OCI-LY7 (cell line): ENCODE data around the gene TLE6. TPM values are rescaled to one million over a fixed set of nuclear protein-coding genes. Genes with fewer than 3 reads are reported as not detected.

ENCODE experiments used
- BruUV-seq: library from RNA; stranded (reverse); fragments of 400-500 nt; replicated peaks from 2 replicates; lab custom pipeline; 2021; lab: Mats Ljungman, UMichigan
- CTCF ChIA-PET: fragments of 300-600 bp; sonication (Branson Sonifier 250); formaldehyde crosslinking; loops from one replicate; lab custom pipeline; 2022; ENCODE audit warnings: antibody characterized with exemption; ENCODE audit not compliant: unreplicated experiment; lab: Charles Lee
- POLR2A ChIA-PET: fragments of 300-600 bp; sonication (Branson Sonifier 250); formaldehyde crosslinking; loops from one replicate; lab custom pipeline; 2022; ENCODE audit warnings: antibody characterized with exemption; lab: Charles Lee
- DNase-seq: peaks from one replicate; pipeline ENCODE4 v3.0.0-alpha.2; 2015; ENCODE audit warnings: low spot score
- H2AFZ ChIP-seq: fragments of 200-600 bp; sonication (generic), shearing (Covaris generic); 2 replicates; pipeline ENCODE4 v1.6.1; 2014; ENCODE audit warnings: mild to moderate bottlenecking, antibody characterized with exemption, low read length, moderate library complexity
- H3K27ac ChIP-seq: fragments of 200-600 bp; sonication (generic); 2 replicates; pipeline ENCODE4 v1.5.1; 2014; ENCODE audit warnings: mixed run types, low read depth, mild to moderate bottlenecking, moderate library complexity, low read length, inconsistent platforms; ENCODE audit not compliant: poor library complexity, severe bottlenecking
- H3K36me3 ChIP-seq: fragments of 200-600 bp; sonication (generic); 2 replicates; pipeline ENCODE4 v1.6.1; 2014; ENCODE audit warnings: mild to moderate bottlenecking, antibody characterized with exemption, low read length, moderate library complexity, mixed read lengths; ENCODE audit not compliant: insufficient read depth
- H3K4me1 ChIP-seq: fragments of 200-600 bp; sonication (generic); 2 replicates; pipeline ENCODE4 v1.5.1; 2014; ENCODE audit warnings: mild to moderate bottlenecking, low read length; ENCODE audit not compliant: insufficient read depth, poor library complexity, severe bottlenecking
- H3K4me2 ChIP-seq: fragments of 200-600 bp; sonication (generic); 2 replicates; pipeline ENCODE4 v1.6.1; 2014; ENCODE audit warnings: mild to moderate bottlenecking, low read length
- H3K4me3 ChIP-seq: fragments of 200-600 bp; sonication (generic); 2 replicates; pipeline ENCODE4 v1.5.1; 2014; ENCODE audit warnings: mild to moderate bottlenecking, low read depth, low read length; ENCODE audit not compliant: poor library complexity, severe bottlenecking
- H3K79me2 ChIP-seq: fragments of 200-600 bp; sonication (generic); 2 replicates; pipeline ENCODE4 v1.6.1; 2016; ENCODE audit warnings: low read depth, mild to moderate bottlenecking, low read length, moderate library complexity, mixed read lengths; ENCODE audit not compliant: insufficient read depth
- H3K9me2 ChIP-seq: fragments of 200-600 bp; sonication (generic); 2 replicates; pipeline ENCODE4 v1.6.1; 2016; ENCODE audit warnings: mild to moderate bottlenecking, low read length, mixed read lengths; ENCODE audit not compliant: insufficient read depth
- H3K9me3 ChIP-seq: fragments of 200-600 bp; sonication (generic); 2 replicates; pipeline ENCODE4 v1.6.1; 2014; ENCODE audit warnings: mild to moderate bottlenecking, mixed run types, low read length, mixed read lengths
- H4K20me1 ChIP-seq: fragments of 200-600 bp; sonication (generic); 2 replicates; pipeline ENCODE4 v1.6.1; 2014; ENCODE audit warnings: mild to moderate bottlenecking, antibody characterized with exemption, low read length, moderate library complexity, mixed read lengths; ENCODE audit not compliant: insufficient read depth
- CTCF ChIP-seq: fragments of 200-600 bp; sonication (generic); conservative IDR thresholded peaks from 2 replicates; pipeline ENCODE4 v1.5.1; 2014; ENCODE audit warnings: mild to moderate bottlenecking, antibody characterized with exemption, low read length, moderate library complexity, mixed read lengths
- EZH2phosphoT487 ChIP-seq: fragments of 200-600 bp; sonication (generic); IDR thresholded peaks from 2 replicates; pipeline ENCODE4 v1.6.1; 2018; ENCODE audit warnings: low read depth, borderline replicate concordance, mild to moderate bottlenecking, mixed run types, antibody characterized with exemption, low read length, moderate library complexity, mixed read lengths
- intact Hi-C: fragments of 100-400 bp; cut with micrococcal nuclease; formaldehyde crosslinking; loops from one replicate; pipeline ENCODE4 v1.10.0; 2022; ENCODE audit not compliant: unreplicated experiment
- total RNA-seq, 2 experiments: library from RNA; depleted of rRNA in 1 of 2; stranded (reverse); fragments of >200 nt in 1 of 2; shearing (Covaris generic) in 1 of 2; gene quantifications; 2 replicates each; pipeline ENCODE4 v1.2.3, GENCODE V29; 2014 to 2022

TLE6 gene
- total RNA-seq, 2 experiments from 2014 or later = 15.9 to 21.5 TPM

GRCh38 chr19:3041761-3042620 is 64.6 kb downstream of the TLE6 start:
- Histone ChIP-seq H3K79me2 (no peaks in the 10 kb centered on the region), H3K4me2 (no peak overlapping the region), H3K9me2 (no peaks in the 10 kb centered on the region), H2AFZ (no peak overlapping the region), H3K9me3 (no peaks in the 10 kb centered on the region), H3K36me3 (no peaks in the 10 kb centered on the region), H3K27ac (no peak overlapping the region), H4K20me1 (no peaks in the 10 kb centered on the region), H3K4me1 (no peaks in the 10 kb centered on the region), H3K4me3 (no peak overlapping the region)
- BruUV-seq = no TSS peak
- ChIA-PET POLR2A (interaction anchor here (0.6 kb wide), 1 partner anchor 74 kb away, joined by 3 read pairs; no protein-coding TSS in a partner anchor), CTCF (no interaction called here)
- TF ChIP-seq EZH2phosphoT487 (no peak), CTCF (no peak)
- intact Hi-C loops = no loop called here
- DNase-seq = no peak

- POLR2A ChIA-PET = interaction anchor here (0.6 kb wide), 2 partner anchors 17 to 74 kb away, joined by 3 to 7 read pairs; no protein-coding TSS in a partner anchor
- no peak overlapping the region for H3K4me3 ChIP-seq
- no peaks in the 10 kb centered on the region for H4K20me1 ChIP-seq
- CTCF ChIA-PET = interaction anchor here (0.6 kb wide), 2 partner anchors 12 to 65 kb away, joined by 3 to 6 read pairs; no protein-coding TSS in a partner anchor
- peaks cover 6% of the 10 kb centered on the region for H3K4me1 ChIP-seq
- H3K9me2 ChIP-seq = no peaks in the 10 kb centered on the region
- H3K79me2 ChIP-seq = no peaks in the 10 kb centered on the region
- no TSS peak for BruUV-seq
- H3K4me2 ChIP-seq = no peak overlapping the region
- intact Hi-C loops = no loop called here
- no peak overlapping the region for H2AFZ ChIP-seq
- no peaks in the 10 kb centered on the region for H3K9me3 ChIP-seq
- DNase-seq = no peak
- H3K27ac ChIP-seq = no peak overlapping the region
- no peaks in the 10 kb centered on the region for H3K36me3 ChIP-seq
- TF ChIP-seq EZH2phosphoT487 = no peak
- no peak for TF ChIP-seq CTCF
These were observed 65.4 kb downstream of the TLE6 start for GRCh38 chr19:3042621-3043267.

Other genes starting within 250 kb of the TLE6 start
- gene SLC39A3, start 237.5 kb upstream of the TLE6 start, total RNA-seq (2014; rRNA removed; shearing (Covaris generic)) = 33.3 and 45.6 TPM in 2 replicates
- gene SLC39A3, start 237.5 kb upstream of the TLE6 start, total RNA-seq (2022) = 38.6 and 46.8 TPM in 2 replicates
- gene SGTA, start 194.3 kb upstream of the TLE6 start, total RNA-seq (2014; rRNA removed; shearing (Covaris generic)) = 67.5 and 82.4 TPM in 2 replicates
- gene SGTA, start 194.3 kb upstream of the TLE6 start, total RNA-seq (2022) = 68.2 and 70.9 TPM in 2 replicates
- gene THOP1, start 192.1 kb upstream of the TLE6 start, total RNA-seq (2014; rRNA removed; shearing (Covaris generic)) = 191 and 217 TPM in 2 replicates
- 140 and 170 TPM in 2 replicates for gene THOP1, start 192.1 kb upstream of the TLE6 start, total RNA-seq (2022)
- gene ZNF554, start 157.7 kb upstream of the TLE6 start, total RNA-seq (2014; rRNA removed; shearing (Covaris generic)) = 1.6 and 4.4 TPM in 2 replicates
- gene ZNF554, start 157.7 kb upstream of the TLE6 start, total RNA-seq (2022) = 3.7 and 3.9 TPM in 2 replicates
- 2.4 and 2.8 TPM in 2 replicates for gene ZNF555, start 136.1 kb upstream of the TLE6 start, total RNA-seq (2014; rRNA removed; shearing (Covaris generic))
- gene ZNF555, start 136.1 kb upstream of the TLE6 start, total RNA-seq (2022) = 5.1 and 6.9 TPM in 2 replicates
- gene ZNF556, start 110.2 kb upstream of the TLE6 start, total RNA-seq (2014; rRNA removed; shearing (Covaris generic)) = 0.09 and 0.15 TPM in 2 replicates
- not detected in 2 replicates for gene ZNF556, start 110.2 kb upstream of the TLE6 start, total RNA-seq (2022)
- 7.4 and 7.7 TPM in 2 replicates for gene ZNF57, start 76.6 kb upstream of the TLE6 start, total RNA-seq (2014; rRNA removed; shearing (Covaris generic))
- 4.3 and 6.6 TPM in 2 replicates for gene ZNF57, start 76.6 kb upstream of the TLE6 start, total RNA-seq (2022)
- 4.8 and 5.4 TPM in 2 replicates for gene ZNF77, start 32.6 kb upstream of the TLE6 start, total RNA-seq (2014; rRNA removed; shearing (Covaris generic))
- gene ZNF77, start 32.6 kb upstream of the TLE6 start, total RNA-seq (2022) = 6.8 TPM in 2 replicates
- 1.6 and 1.7 TPM in 2 replicates for gene TLE2, start 51.7 kb downstream of the TLE6 start, total RNA-seq (2014; rRNA removed; shearing (Covaris generic))
- gene TLE2, start 51.7 kb downstream of the TLE6 start, total RNA-seq (2022) = 1.1 and 1.2 TPM in 2 replicates
- gene TLE5, start 84.9 kb downstream of the TLE6 start, total RNA-seq (2014; rRNA removed; shearing (Covaris generic)) = 424 and 448 TPM in 2 replicates
- gene TLE5, start 84.9 kb downstream of the TLE6 start, total RNA-seq (2022) = 376 and 463 TPM in 2 replicates
- gene GNA11, start 116.8 kb downstream of the TLE6 start, total RNA-seq (2014; rRNA removed; shearing (Covaris generic)) = 12.9 and 13.4 TPM in 2 replicates
- 10.1 and 14.3 TPM in 2 replicates for gene GNA11, start 116.8 kb downstream of the TLE6 start, total RNA-seq (2022)
- not detected in 2 replicates for gene GNA15, start 158.5 kb downstream of the TLE6 start, total RNA-seq (2014; rRNA removed; shearing (Covaris generic))
- gene GNA15, start 158.5 kb downstream of the TLE6 start, total RNA-seq (2022) = not detected in 2 replicates
- gene S1PR4, start 201.2 kb downstream of the TLE6 start, total RNA-seq (2014; rRNA removed; shearing (Covaris generic)) = 25.9 and 34.1 TPM in 2 replicates
- gene S1PR4, start 201.2 kb downstream of the TLE6 start, total RNA-seq (2022) = 25.8 and 26.5 TPM in 2 replicates
- gene NCLN, start 208.4 kb downstream of the TLE6 start, total RNA-seq (2014; rRNA removed; shearing (Covaris generic)) = 33.2 and 49.2 TPM in 2 replicates
- gene NCLN, start 208.4 kb downstream of the TLE6 start, total RNA-seq (2022) = 52.7 and 61.9 TPM in 2 replicates
- gene CELF5, start 247.1 kb downstream of the TLE6 start, total RNA-seq (2014; rRNA removed; shearing (Covaris generic)) = 0.13 TPM in 1 of 2 replicates, not detected in the other
- gene CELF5, start 247.1 kb downstream of the TLE6 start, total RNA-seq (2022) = not detected in 2 replicates